Measurements from ENCODE around the gene AKAP6.
A peak's percentile ranks its signal among the peaks of the same experiment; 100 is the strongest.

Gene AKAP6

DNA sequence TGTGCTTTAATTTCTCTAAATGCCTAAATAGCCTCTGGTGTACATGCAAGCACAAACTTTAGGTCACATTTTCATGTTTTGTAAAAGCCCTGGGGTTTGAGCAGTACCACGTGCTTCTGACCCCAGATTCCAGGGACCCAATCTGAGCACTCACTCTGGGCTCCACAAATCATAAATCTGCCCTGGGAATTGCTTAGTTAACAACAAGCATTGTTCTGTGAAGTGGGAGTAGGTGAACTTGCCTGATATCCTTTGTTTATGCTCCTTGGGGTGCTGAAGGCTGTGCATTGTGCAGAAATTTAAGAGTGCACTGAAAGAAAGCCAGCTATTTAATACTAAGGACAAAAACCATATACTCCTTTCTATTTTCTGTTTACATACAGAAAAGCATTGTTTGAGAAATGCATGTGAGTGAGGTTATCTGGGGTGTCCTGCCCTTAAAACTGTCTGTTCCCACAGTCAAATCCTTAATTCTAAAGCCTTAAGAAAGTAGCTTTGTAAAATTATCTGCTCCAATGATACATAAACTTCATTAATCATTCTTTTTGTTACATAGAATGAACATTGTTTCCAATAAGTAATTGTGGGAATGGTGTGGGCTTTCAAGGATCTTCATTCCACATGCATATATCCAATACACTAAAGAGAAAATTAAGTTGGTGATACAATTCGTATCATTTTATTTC, 351.0 kb downstream of the AKAP6 start:
- H3K27ac Mint-ChIP-seq = no peak overlapping the region

DNA sequence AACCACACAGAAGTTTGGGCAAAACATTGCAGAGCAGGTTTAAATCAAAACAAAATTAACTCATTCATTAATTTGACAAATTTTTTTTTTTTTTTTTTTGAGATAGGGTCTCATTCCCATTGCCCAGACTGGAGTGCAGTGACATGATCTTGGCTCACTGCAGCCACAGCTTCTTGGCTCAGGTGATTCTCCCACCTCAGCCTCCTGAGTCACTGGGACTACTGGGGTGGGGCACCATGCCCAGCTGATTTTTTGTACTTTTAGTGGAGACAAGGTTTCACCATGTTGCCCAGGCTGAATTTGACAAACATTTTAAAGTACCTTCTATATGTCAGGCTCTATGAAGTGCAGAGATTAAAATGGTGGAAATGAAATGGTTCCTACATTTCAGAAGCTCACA, 352.5 kb downstream of the AKAP6 start:
- Mint-ChIP-seq H3K27ac (no peak overlapping the region), H3K4me3 (no peak overlapping the region), H3K9me3 (no peaks in the 10 kb centered on the region), H3K36me3 (no peaks in the 10 kb centered on the region), H3K4me1 (peaks cover 21% of the 10 kb centered on the region), H3K27me3 (no peaks in the 10 kb centered on the region)
- ATAC-seq = no peak

More for the DNA sequence above, 351.0 kb downstream of the AKAP6 start:
- no peaks in the 10 kb centered on the region for H3K36me3 Mint-ChIP-seq
- no peaks in the 10 kb centered on the region for H3K9me3 Mint-ChIP-seq
- peaks cover 21% of the 10 kb centered on the region for H3K4me1 Mint-ChIP-seq
- no peak for ATAC-seq
- no peaks in the 10 kb centered on the region for H3K27me3 Mint-ChIP-seq
- no peak overlapping the region for H3K4me3 Mint-ChIP-seq

- ATAC-seq = no peak
- Mint-ChIP-seq H3K27me3 (no peaks in the 10 kb centered on the region), H3K4me3 (no peak overlapping the region), H3K4me1 (peaks cover 21% of the 10 kb centered on the region), H3K36me3 (no peaks in the 10 kb centered on the region), H3K9me3 (no peaks in the 10 kb centered on the region), H3K27ac (no peak overlapping the region)
Measured at GRCh38 chr14:32682214-32682613, 353.1 kb downstream of the AKAP6 start.

- Mint-ChIP-seq H3K27ac (peak overlapping the region; percentile 31), H3K36me3 (no peaks in the 10 kb centered on the region), H3K27me3 (no peaks in the 10 kb centered on the region), H3K4me3 (peak overlapping the region; percentile 48), H3K9me3 (no peaks in the 10 kb centered on the region), H3K4me1 (peaks cover 21% of the 10 kb centered on the region)
- peak; percentile 76 for ATAC-seq
Measured at GRCh38 chr14:32683679-32684078, 354.6 kb downstream of the AKAP6 start.

GRCh38 chr14:32688941-32689340, 359.8 kb downstream of the AKAP6 start:
- Mint-ChIP-seq H3K4me3 (no peak overlapping the region), H3K36me3 (no peaks in the 10 kb centered on the region), H3K4me1 (peaks cover 2% of the 10 kb centered on the region), H3K9me3 (no peaks in the 10 kb centered on the region), H3K27me3 (no peaks in the 10 kb centered on the region), H3K27ac (no peak overlapping the region)
- no peak for ATAC-seq

DNA sequence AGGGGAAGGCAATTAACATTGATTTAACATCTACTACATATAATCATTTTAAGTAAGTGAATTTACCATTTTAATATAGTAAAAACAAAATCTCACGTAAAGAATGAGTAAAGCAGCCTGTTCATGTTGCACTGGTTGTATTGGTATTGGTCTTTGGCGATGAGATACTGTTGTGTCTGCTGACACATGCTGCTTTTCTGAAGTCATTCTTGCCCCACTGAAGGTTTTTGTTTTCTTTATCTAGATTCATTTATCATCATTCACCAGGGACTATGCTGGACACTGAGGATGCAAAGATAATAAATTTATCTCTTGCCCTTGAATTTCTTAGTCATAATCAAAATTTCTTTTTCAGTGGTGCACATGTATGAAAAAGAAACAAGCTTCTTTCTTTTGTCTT, 363.3 kb downstream of the AKAP6 start:
- Mint-ChIP-seq H3K9me3 (no peaks in the 10 kb centered on the region), H3K4me1 (no peaks in the 10 kb centered on the region), H3K27ac (no peak overlapping the region), H3K4me3 (no peak overlapping the region), H3K27me3 (no peaks in the 10 kb centered on the region), H3K36me3 (no peaks in the 10 kb centered on the region)
- no peak for ATAC-seq

GRCh38 chr14:32693114-32693513, 364.0 kb downstream of the AKAP6 start:
- peak; percentile 39 for ATAC-seq
- Mint-ChIP-seq H3K9me3 (no peaks in the 10 kb centered on the region), H3K4me1 (peaks cover 4% of the 10 kb centered on the region), H3K4me3 (no peak overlapping the region), H3K27me3 (no peaks in the 10 kb centered on the region), H3K36me3 (no peaks in the 10 kb centered on the region), H3K27ac (no peak overlapping the region)

- Mint-ChIP-seq H3K4me3 (no peak overlapping the region), H3K9me3 (no peaks in the 10 kb centered on the region), H3K36me3 (no peaks in the 10 kb centered on the region), H3K27me3 (no peaks in the 10 kb centered on the region), H3K4me1 (peaks cover 4% of the 10 kb centered on the region), H3K27ac (no peak overlapping the region)
- ATAC-seq = no peak
Measured at GRCh38 chr14:32694795-32695449, 365.8 kb downstream of the AKAP6 start.

DNA sequence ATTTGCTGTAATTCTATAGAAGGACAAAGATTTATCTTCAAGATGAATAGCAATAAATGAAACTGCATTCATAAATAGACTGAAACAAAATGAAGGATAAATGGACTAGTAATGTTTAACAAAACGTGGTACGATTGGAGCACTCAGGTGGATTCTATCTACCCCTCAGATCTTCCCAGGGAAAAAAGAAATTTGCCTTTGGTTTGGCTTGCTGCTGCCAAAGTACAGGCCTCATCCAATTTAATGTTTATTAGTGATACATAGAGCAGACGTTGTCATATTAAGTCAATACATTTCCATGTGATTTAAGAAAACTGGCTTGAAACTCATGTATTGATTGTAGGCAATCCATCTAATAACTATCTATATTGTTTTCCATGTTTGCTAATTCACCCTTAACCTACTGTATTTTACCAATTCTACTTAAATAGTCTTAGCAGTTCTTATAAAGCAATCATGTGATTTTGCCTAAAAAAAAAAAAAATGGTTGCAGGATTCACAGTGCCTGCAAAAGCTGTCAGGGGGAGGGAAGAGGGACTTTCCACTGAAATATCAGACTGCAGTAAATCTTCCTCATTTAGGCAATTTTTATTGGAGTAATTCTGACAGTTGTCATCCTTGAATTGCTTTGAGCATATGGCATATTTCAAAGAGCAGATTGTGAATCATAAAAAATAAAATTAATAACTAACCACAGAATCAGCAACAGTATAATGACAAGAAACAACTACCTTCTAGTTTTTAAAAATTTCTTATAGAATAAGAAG, 367.4 kb downstream of the AKAP6 start:
- Mint-ChIP-seq H3K36me3 (no peaks in the 10 kb centered on the region), H3K27ac (no peak overlapping the region), H3K4me1 (peaks cover 4% of the 10 kb centered on the region), H3K27me3 (no peaks in the 10 kb centered on the region), H3K4me3 (no peak overlapping the region), H3K9me3 (no peaks in the 10 kb centered on the region)
- no peak for ATAC-seq

GRCh38 chr14:32697114-32697513, 368.0 kb downstream of the AKAP6 start:
- Mint-ChIP-seq H3K27me3 (no peaks in the 10 kb centered on the region), H3K4me1 (peaks cover 4% of the 10 kb centered on the region), H3K36me3 (no peaks in the 10 kb centered on the region), H3K9me3 (no peaks in the 10 kb centered on the region), H3K27ac (no peak overlapping the region), H3K4me3 (no peak overlapping the region)
- no peak for ATAC-seq

DNA sequence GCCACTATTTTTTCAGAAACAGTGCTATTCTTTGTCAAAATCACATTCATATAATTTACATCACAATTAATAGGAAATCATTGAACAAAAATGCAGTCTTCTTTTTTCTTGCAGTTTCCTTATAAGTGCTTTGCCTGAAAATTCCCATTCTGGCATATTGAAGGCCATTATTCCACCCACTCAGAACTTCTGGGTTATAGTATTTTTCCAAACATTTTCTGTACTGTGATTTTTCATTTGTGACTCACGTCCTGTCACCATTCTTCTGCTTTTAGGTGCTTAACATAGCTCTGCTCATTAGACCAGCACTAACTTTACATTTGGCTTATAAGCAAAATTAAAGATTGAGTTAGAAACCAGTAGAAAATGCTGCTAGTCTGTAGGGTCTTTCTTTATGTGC, 368.6 kb downstream of the AKAP6 start:
- Mint-ChIP-seq H3K4me1 (peaks cover 8% of the 10 kb centered on the region), H3K36me3 (peaks cover 3% of the 10 kb centered on the region), H3K4me3 (no peak overlapping the region), H3K27me3 (no peaks in the 10 kb centered on the region), H3K9me3 (no peaks in the 10 kb centered on the region), H3K27ac (no peak overlapping the region)
- ATAC-seq = no peak

DNA sequence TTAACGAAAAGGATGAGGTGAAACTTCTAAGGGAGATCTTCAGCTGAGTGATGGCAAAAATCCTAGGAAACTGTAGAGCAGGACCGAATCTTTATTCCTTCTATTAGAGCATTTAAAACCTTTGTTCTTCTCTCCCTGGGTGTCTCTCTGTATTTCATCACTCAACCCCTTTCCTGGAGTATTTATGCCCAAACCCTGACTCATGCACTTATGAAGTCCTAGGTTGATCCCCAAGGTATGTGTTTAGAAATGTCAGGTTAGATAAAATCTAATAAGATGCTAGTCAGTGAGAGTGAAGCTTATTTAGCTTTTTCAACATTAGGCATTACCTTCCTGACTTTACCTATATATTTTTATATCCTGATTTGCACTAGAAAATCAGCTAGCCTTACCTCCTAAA, 369.7 kb downstream of the AKAP6 start:
- no peak overlapping the region for H3K4me3 Mint-ChIP-seq
- H3K27ac Mint-ChIP-seq = no peak overlapping the region
- ATAC-seq = no peak
- peaks cover 8% of the 10 kb centered on the region for H3K36me3 Mint-ChIP-seq
- H3K4me1 Mint-ChIP-seq = peaks cover 17% of the 10 kb centered on the region
- H3K27me3 Mint-ChIP-seq = no peaks in the 10 kb centered on the region
- H3K9me3 Mint-ChIP-seq = peaks cover 3% of the 10 kb centered on the region

- Mint-ChIP-seq H3K27me3 (no peaks in the 10 kb centered on the region), H3K36me3 (peaks cover 8% of the 10 kb centered on the region), H3K4me3 (no peak overlapping the region), H3K9me3 (peaks cover 6% of the 10 kb centered on the region), H3K4me1 (peaks cover 21% of the 10 kb centered on the region), H3K27ac (no peak overlapping the region)
- ATAC-seq = no peak
Measured at GRCh38 chr14:32701475-32701874, 372.4 kb downstream of the AKAP6 start.

DNA sequence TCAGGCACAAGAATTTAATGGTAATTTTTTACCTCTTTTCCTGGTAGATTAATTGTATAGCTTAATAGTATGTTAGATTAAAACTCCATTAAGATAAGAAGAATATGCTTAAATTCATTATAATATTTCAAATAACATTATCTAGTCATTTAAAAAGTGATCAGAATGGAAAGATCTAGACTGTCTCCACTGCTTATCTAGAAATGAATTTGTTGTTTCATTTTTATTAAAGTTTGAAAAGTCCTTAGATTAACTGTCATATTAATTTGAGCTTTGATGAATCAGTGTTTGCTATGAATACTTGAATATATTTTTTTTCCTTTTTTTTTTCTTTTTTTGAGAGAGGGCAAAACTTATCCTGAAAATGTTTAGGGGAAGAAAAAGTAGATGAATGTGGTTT, 373.0 kb downstream of the AKAP6 start:
- H3K4me3 Mint-ChIP-seq = no peak overlapping the region
- H3K36me3 Mint-ChIP-seq = peaks cover 8% of the 10 kb centered on the region
- H3K27me3 Mint-ChIP-seq = no peaks in the 10 kb centered on the region
- H3K9me3 Mint-ChIP-seq = peaks cover 6% of the 10 kb centered on the region
- H3K27ac Mint-ChIP-seq = peak overlapping the region; percentile 86
- H3K4me1 Mint-ChIP-seq = peaks cover 24% of the 10 kb centered on the region
- ATAC-seq = no peak

DNA sequence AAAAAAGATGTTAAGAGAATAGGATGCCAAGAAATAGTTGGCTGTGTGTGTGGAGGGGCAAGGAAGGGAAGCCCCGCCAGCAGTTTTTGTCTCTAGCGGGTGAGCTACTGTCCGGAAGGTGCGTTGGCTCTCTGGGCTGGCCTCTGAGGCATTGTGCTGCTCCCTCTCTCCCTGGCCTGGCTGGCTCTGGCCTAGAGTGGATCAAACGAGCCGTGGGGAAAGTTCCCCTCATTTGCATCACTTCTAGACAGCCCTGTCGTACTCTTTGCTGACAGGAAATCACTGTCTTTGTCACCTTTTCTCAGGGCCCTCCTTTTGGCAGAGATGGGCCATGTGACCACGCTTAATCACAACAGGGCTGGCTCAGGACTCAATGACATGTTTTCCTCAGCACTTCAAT, 373.5 kb downstream of the AKAP6 start:
- ATAC-seq = peak; percentile 90
- Mint-ChIP-seq H3K9me3 (peaks cover 6% of the 10 kb centered on the region), H3K4me1 (peaks cover 24% of the 10 kb centered on the region), H3K4me3 (no peak overlapping the region), H3K27me3 (no peaks in the 10 kb centered on the region), H3K27ac (peak overlapping the region; percentile 86), H3K36me3 (peaks cover 8% of the 10 kb centered on the region)
